GM12865 (cell line): ENCODE measurements around the gene PITPNM3.

Source experiments
- DNase-seq: peaks from one replicate; pipeline ENCODE4 v3.0.0; 2010; ENCODE audit warnings: low read depth
- H3K4me3 ChIP-seq: 2 replicates; pipeline ENCODE4 v1.5.1; 2011; ENCODE audit warnings: mild to moderate bottlenecking, low read depth, low read length, control low read depth
- CTCF ChIP-seq: IDR thresholded peaks from 2 replicates; pipeline ENCODE4 v1.5.1; 2011; ENCODE audit warnings: low read length, control low read depth, low read depth, inconsistent platforms; ENCODE audit not compliant: insufficient read depth; ENCODE audit errors: missing control alignments

PITPNM3 gene

GRCh38 chr17:6551869-6552531 is 4.4 kb downstream of the PITPNM3 start:
- no peak for DNase-seq
- TF ChIP-seq CTCF = no peak
- no peak overlapping the region for H3K4me3 ChIP-seq

GRCh38 chr17:6551356-6551755 is 5.0 kb downstream of the PITPNM3 start:
- no peak for DNase-seq
- TF ChIP-seq CTCF = no peak
- H3K4me3 ChIP-seq = no peak overlapping the region

GRCh38 chr17:6549384-6550036 is 6.8 kb downstream of the PITPNM3 start:
- no peak overlapping the region for H3K4me3 ChIP-seq
- no peak for TF ChIP-seq CTCF
- DNase-seq = no peak

GRCh38 chr17:6548578-6549330 is 7.6 kb downstream of the PITPNM3 start:
- DNase-seq = peak; percentile 78
- no peak for TF ChIP-seq CTCF
- H3K4me3 ChIP-seq = no peak overlapping the region

- no peak overlapping the region for H3K4me3 ChIP-seq
- DNase-seq = no peak
- TF ChIP-seq CTCF = no peak
Measured at GRCh38 chr17:6548034-6548433, 8.3 kb downstream of the PITPNM3 start.

- DNase-seq = no peak
- no peak for TF ChIP-seq CTCF
- no peak overlapping the region for H3K4me3 ChIP-seq
Measured at GRCh38 chr17:6547336-6547735, 9.0 kb downstream of the PITPNM3 start.
